IPS-20b (cell line): ENCODE results near the gene ARHGAP15.

Experiments
- H3K27ac ChIP-seq: one replicate; pipeline ENCODE4 v1.5.1; 2013; ENCODE audit warnings: low read length
- H3K27me3 ChIP-seq: 2 replicates; pipeline ENCODE4 v1.6.1; 2013; ENCODE audit warnings: mild to moderate bottlenecking, low read length, inconsistent platforms; ENCODE audit not compliant: insufficient read depth
- H3K36me3 ChIP-seq: 2 replicates; pipeline ENCODE4 v1.6.1; 2013; ENCODE audit warnings: low read depth, mild to moderate bottlenecking, inconsistent platforms, low read length, moderate library complexity; ENCODE audit not compliant: insufficient read depth
- H3K4me1 ChIP-seq: 2 replicates; pipeline ENCODE4 v1.6.1; 2013; ENCODE audit warnings: mild to moderate bottlenecking, control low read depth, inconsistent platforms, low read length, moderate library complexity; ENCODE audit not compliant: insufficient read depth
- H3K4me3 ChIP-seq: 2 replicates; pipeline ENCODE4 v1.5.1; 2013; ENCODE audit warnings: mild to moderate bottlenecking, low read length, inconsistent platforms
- H3K9ac ChIP-seq: 2 replicates; pipeline ENCODE4 v1.6.1; 2013; ENCODE audit warnings: low read depth, mild to moderate bottlenecking, inconsistent platforms, low read length, moderate library complexity
- H3K9me3 ChIP-seq: 2 replicates; pipeline ENCODE4 v1.6.1; 2013; ENCODE audit warnings: mild to moderate bottlenecking, low read depth, low read length, inconsistent platforms; ENCODE audit not compliant: insufficient read depth

The ARHGAP15 gene

DNA sequence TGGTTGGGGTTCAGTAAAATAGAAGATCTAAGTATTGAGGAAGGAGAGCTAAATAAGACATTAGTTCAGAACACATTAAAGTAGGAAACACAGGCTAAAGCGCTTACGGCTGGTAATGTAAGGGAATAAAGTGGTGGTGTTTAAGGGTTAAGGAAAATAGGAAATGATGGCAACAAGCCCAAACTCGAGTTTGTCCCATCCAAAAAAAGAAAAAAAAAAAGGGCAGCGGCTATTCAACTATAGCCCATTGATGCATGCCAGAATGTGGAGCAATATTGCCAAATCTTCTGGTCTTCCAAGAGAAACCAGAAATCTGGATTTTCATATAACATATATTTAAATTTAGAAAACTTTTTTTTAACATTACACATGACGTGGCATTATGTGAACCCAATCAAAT lies 161.0 kb downstream of the ARHGAP15 start:
- Histone ChIP-seq H3K9ac (no peak overlapping the region), H3K27ac (no peak overlapping the region), H3K27me3 (no peaks in the 10 kb centered on the region), H3K4me3 (no peak overlapping the region), H3K4me1 (no peaks in the 10 kb centered on the region), H3K9me3 (no peaks in the 10 kb centered on the region), H3K36me3 (no peaks in the 10 kb centered on the region)

DNA sequence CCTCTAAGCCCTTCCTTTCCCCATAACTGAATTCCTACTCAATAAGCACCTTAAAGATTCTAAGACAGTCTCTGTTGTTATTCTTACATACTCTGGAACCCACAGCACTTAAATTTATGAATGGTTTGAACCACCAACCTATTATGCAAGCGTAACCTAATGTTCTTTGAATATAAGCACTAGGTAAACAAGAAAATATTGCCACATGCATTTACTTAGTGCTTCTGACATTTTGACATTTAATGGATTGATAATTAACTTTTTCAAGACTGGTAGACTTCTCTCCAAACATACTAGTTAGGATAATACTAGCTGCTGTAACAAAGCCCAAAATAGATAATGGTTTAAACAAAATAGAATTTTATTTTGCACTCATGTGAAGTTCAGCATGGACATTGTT lies 164.8 kb downstream of the ARHGAP15 start:
- Histone ChIP-seq H3K9ac (no peak overlapping the region), H3K4me3 (no peak overlapping the region), H3K27me3 (no peaks in the 10 kb centered on the region), H3K27ac (no peak overlapping the region), H3K4me1 (peaks cover 3% of the 10 kb centered on the region; the same call in 1 of the 2 replicates), H3K36me3 (no peaks in the 10 kb centered on the region), H3K9me3 (no peaks in the 10 kb centered on the region)

DNA sequence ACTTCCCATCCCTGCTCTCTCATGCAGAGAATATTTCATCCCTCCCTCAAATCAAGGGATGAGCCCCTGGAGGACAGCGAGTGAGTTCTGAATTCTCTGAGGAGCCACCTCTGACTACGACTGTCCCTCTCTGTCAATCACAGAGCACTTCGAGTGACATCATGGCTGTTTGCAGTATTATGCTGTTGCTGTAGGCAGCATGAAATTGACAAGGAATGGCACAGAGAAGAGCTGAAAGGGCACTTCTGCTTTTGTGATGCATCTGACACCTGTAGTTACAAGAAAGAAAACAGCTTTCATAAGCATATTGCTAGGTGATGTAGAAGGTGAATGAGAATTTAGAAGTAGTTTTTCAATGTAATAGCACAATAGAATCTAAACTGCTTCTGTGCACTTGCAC lies 166.9 kb downstream of the ARHGAP15 start:
- H3K9ac ChIP-seq = no peak overlapping the region
- H3K4me1 ChIP-seq = peaks cover 3% of the 10 kb centered on the region; the same call in 1 of the 2 replicates
- no peaks in the 10 kb centered on the region for H3K9me3 ChIP-seq
- no peaks in the 10 kb centered on the region for H3K36me3 ChIP-seq
- H3K27me3 ChIP-seq = no peaks in the 10 kb centered on the region
- no peak overlapping the region for H3K27ac ChIP-seq
- no peak overlapping the region for H3K4me3 ChIP-seq

DNA sequence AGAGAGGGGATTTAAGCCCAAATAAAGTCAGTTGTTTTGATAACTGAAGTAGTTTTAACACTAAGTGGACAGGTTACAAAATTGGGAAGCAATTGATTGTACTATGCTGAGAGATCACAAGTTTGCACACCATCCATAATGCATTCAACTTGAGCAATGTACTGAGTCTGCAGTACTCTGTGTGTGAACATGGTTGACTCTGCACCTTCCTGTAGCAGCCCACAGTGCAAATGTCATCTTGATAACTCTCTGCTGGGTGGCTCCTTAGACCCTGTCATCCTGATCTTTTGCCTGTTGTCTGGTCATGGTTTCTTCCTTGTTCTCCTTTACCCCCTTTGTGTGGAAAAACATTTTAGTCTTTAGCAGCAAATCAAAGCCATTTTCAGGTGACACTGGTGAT lies 168.0 kb downstream of the ARHGAP15 start:
- no peaks in the 10 kb centered on the region for H3K36me3 ChIP-seq
- no peaks in the 10 kb centered on the region for H3K9me3 ChIP-seq
- no peaks in the 10 kb centered on the region for H3K27me3 ChIP-seq
- no peak overlapping the region for H3K27ac ChIP-seq
- no peak overlapping the region for H3K9ac ChIP-seq
- H3K4me1 ChIP-seq = peaks cover 3% of the 10 kb centered on the region; the same call in 1 of the 2 replicates
- no peak overlapping the region for H3K4me3 ChIP-seq

DNA sequence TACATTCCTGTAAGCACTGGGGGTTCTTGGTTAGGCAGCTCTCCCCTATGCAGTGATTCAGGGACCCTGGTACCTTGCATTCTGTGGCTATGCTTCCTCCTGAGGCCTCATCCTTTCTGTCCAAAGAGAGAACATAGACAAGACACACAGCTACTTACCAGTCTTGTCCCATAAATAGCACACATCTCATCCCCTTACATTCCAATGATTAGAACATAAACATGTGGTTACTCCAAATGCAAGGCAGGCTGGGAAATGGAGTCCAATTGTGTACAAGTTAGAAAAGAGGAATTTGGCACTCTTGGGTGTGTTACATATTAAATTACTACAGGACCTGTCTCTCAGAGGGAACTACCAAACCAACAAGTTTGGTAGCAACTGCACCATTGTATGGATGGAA lies 171.3 kb downstream of the ARHGAP15 start:
- Histone ChIP-seq H3K27ac (no peak overlapping the region), H3K9me3 (no peaks in the 10 kb centered on the region), H3K36me3 (no peaks in the 10 kb centered on the region), H3K27me3 (no peaks in the 10 kb centered on the region), H3K4me1 (peaks cover 3% of the 10 kb centered on the region; the same call in 1 of the 2 replicates), H3K4me3 (no peak overlapping the region), H3K9ac (no peak overlapping the region)

DNA sequence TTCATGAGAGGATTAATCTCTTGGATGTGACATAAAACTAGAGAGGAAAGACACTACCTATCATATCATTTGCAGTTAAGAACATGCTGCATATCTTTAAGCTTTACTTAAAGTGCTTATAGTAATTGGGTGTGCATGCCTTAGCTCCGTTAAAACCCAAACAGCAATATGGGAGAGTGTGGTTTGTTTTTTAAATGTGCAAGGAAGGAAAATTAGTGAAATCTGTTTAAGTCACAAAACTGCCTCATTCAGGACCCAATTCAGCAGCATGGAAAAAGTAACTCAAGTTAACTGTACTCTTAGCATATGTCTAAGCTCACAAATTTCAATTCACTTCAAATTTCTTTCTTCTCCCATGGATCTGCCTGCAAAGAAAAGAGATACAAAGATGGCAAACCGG lies 182.2 kb downstream of the ARHGAP15 start:
- no peaks in the 10 kb centered on the region for H3K9me3 ChIP-seq
- no peak overlapping the region for H3K4me3 ChIP-seq
- H3K27me3 ChIP-seq = no peaks in the 10 kb centered on the region
- no peaks in the 10 kb centered on the region for H3K36me3 ChIP-seq
- no peaks in the 10 kb centered on the region for H3K4me1 ChIP-seq
- no peak overlapping the region for H3K27ac ChIP-seq
- H3K9ac ChIP-seq = no peak overlapping the region

DNA sequence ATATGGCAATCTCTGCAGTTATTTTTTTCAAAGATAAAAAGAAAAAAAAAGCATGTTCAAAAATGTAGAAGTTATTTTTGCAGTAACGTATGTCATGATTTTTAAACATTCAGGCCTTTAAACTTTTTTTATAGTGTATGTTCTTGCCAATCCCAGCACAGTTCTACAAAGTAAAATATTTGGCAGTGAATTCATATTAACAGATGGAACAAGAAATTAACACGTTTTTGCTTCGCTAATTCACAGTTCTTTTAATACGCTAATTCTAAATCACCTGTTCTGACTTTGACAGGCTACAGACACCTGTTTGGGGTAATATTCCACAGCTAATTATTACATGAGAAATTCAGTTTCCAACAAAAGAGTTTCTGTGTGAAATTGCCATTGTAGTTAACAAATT lies 183.2 kb downstream of the ARHGAP15 start:
- Histone ChIP-seq H3K9ac (no peak overlapping the region), H3K9me3 (no peaks in the 10 kb centered on the region), H3K27me3 (no peaks in the 10 kb centered on the region), H3K4me3 (no peak overlapping the region), H3K36me3 (no peaks in the 10 kb centered on the region), H3K4me1 (no peaks in the 10 kb centered on the region), H3K27ac (no peak overlapping the region)

DNA sequence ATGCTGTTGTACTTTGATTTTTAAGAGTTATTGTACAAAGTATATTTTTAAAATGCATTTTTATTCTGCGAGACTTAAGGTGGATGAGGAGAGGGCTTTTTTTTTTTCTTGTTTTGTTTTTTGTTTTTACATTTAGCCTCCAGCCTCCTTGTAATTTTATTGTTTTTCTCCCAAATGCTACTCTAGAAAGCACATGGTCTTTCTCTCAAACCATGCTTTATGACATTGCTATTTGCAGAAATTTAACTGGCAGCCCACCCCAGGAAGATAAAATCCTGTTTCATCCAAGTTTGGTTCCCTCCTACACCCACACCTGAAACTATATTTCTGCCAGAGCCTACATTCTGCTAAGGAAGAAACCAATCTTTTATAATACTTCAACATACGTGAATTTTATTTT lies 184.6 kb downstream of the ARHGAP15 start:
- no peak overlapping the region for H3K27ac ChIP-seq
- no peak overlapping the region for H3K4me3 ChIP-seq
- H3K9ac ChIP-seq = no peak overlapping the region
- H3K9me3 ChIP-seq = no peaks in the 10 kb centered on the region
- H3K4me1 ChIP-seq = no peaks in the 10 kb centered on the region
- no peaks in the 10 kb centered on the region for H3K27me3 ChIP-seq
- no peaks in the 10 kb centered on the region for H3K36me3 ChIP-seq

DNA sequence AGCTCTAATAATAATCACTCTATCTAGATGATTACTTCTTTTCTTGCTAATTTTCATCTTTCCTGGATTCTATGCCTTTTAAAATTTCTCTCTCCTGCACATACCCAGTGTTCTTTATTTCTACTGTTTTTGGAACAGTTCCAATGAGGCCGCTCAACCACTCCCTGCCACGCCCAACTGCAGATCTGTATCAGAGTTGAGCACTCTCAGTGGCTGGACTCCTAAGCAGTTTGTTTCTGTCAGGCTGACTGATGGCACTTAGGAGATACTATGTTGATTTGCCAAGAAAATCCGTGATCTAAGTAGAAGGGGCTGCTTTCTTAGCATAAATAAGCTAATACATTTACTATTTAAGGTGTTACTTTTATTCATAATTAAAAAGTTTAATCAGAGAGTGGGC lies 192.8 kb downstream of the ARHGAP15 start:
- no peaks in the 10 kb centered on the region for H3K4me1 ChIP-seq
- no peak overlapping the region for H3K4me3 ChIP-seq
- H3K9ac ChIP-seq = no peak overlapping the region
- H3K36me3 ChIP-seq = no peaks in the 10 kb centered on the region
- H3K27ac ChIP-seq = no peak overlapping the region
- no peaks in the 10 kb centered on the region for H3K27me3 ChIP-seq
- no peaks in the 10 kb centered on the region for H3K9me3 ChIP-seq

DNA sequence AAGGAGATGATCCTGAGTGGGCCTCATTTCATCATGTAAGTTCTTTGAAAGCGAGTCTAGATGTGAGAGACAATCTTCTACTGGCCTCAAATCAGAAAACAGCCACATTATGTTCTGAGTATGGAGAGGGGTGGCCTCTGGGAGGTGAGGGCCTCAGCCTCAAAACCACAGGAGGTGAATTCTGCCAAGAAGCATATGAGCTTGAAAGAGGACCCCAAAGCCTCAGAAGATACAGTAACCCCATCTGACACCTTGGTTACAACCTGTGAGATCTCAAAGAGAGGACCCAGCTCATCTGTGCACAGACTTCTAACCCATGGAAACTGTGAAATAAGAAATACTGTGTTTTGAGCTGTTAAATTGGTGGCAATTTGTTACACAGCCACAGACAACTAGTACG lies 200.1 kb downstream of the ARHGAP15 start:
- no peak overlapping the region for H3K9ac ChIP-seq
- no peaks in the 10 kb centered on the region for H3K36me3 ChIP-seq
- no peaks in the 10 kb centered on the region for H3K27me3 ChIP-seq
- no peaks in the 10 kb centered on the region for H3K9me3 ChIP-seq
- H3K4me1 ChIP-seq = no peaks in the 10 kb centered on the region
- H3K4me3 ChIP-seq = no peak overlapping the region
- H3K27ac ChIP-seq = no peak overlapping the region

DNA sequence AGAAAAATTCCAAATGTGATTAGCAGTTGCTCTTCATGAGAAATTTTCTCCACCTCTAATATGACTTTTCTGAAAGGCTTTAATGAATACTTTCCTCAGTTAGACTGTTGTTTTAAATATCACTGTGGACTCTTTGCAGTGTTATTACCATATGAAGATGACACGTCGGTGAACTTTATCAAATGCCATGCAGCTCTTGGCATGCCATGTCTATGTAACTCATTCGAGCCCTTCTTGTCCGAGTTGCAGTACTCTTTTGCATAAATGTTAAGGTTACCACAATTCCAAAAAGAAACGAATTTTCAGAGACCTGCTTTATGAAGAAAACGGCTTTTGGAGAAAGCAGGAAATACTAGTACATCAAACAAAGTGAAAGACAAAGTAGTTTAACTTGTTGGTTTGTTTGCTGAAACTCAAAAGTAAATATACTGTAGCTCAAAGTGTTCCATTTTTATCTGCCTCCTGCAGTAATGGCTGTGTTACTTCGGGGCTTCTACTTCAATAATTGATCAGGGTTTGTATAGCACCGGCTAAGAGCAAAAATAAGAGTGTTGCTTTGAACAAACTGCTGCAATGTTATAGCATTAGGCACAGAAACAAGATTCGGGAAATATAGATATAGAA lies 204.1 kb downstream of the ARHGAP15 start:
- H3K27me3 ChIP-seq = no peaks in the 10 kb centered on the region
- H3K4me3 ChIP-seq = no peak overlapping the region
- no peak overlapping the region for H3K27ac ChIP-seq
- no peak overlapping the region for H3K9ac ChIP-seq
- no peaks in the 10 kb centered on the region for H3K4me1 ChIP-seq
- H3K9me3 ChIP-seq = no peaks in the 10 kb centered on the region
- no peaks in the 10 kb centered on the region for H3K36me3 ChIP-seq

DNA sequence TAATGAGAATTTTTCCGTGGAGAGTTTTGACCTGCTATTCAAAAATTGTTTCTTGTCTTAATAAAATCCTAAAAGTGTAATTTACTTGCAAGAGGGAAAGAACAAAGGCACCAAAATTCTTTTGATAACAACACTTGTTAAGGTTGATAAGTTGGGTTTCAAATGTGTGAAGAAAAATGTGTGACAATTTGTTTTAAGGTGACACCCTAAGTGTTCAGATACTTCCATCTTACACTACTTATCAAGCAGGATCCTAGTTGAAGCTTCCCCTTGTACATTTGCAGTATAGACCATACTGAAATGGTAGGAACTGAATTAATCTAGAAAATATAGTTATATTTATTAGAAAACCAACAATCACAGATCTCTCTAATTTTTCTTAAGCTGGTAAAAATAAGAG lies 204.6 kb downstream of the ARHGAP15 start:
- H3K9ac ChIP-seq = no peak overlapping the region
- no peak overlapping the region for H3K27ac ChIP-seq
- H3K4me1 ChIP-seq = no peaks in the 10 kb centered on the region
- no peak overlapping the region for H3K4me3 ChIP-seq
- H3K36me3 ChIP-seq = no peaks in the 10 kb centered on the region
- no peaks in the 10 kb centered on the region for H3K27me3 ChIP-seq
- H3K9me3 ChIP-seq = no peaks in the 10 kb centered on the region
